Measurements from ENCODE around the gene FYB2. TPM values are rescaled to one million over a fixed set of nuclear protein-coding genes. Genes with fewer than 3 reads are reported as not detected.

Gene FYB2
- total RNA-seq, 1 donor from 2014 or later, result not detected

DNA sequence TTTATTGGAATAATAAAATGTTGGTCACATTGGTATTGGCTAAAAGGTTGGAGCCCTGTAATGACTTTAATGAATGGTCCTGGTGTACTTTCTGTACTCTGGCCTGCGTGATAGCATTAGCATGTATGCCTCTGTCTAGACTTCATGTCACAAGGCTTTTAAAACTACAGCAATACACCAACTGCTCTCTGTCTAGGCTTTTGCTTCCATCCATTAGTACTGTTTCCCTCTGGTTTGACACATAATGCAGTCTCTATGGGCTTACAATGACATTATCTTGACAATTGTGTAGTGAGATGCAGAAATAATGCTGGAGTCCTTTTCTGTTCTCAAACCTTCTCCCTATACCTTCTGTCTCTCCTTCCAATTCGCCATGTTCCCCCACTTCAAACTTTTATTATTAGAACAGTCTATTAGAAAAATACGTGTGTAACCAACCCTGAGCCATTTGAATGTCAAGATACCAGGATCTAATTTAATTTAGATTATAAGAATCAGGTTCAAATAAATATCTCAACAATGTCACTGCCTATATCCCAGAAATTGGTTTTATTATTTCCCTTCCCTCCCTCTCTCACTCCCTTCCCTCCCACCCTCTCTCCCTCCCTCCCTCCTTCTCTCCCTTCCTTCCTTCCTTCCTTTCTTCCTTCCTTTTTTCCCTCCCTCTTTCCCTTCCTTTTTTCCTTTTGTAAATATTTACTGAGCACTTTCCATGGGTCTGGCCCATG, 44.2 kb upstream of the FYB2 start:
- TF ChIP-seq, protein P1, sequence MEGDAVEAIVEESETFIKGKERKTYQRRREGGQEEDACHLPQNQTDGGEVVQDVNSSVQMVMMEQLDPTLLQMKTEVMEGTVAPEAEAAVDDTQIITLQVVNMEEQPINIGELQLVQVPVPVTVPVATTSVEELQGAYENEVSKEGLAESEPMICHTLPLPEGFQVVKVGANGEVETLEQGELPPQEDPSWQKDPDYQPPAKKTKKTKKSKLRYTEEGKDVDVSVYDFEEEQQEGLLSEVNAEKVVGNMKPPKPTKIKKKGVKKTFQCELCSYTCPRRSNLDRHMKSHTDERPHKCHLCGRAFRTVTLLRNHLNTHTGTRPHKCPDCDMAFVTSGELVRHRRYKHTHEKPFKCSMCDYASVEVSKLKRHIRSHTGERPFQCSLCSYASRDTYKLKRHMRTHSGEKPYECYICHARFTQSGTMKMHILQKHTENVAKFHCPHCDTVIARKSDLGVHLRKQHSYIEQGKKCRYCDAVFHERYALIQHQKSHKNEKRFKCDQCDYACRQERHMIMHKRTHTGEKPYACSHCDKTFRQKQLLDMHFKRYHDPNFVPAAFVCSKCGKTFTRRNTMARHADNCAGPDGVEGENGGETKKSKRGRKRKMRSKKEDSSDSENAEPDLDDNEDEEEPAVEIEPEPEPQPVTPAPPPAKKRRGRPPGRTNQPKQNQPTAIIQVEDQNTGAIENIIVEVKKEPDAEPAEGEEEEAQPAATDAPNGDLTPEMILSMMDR (IDR thresholded peaks at IDR 0.05; ENCODE audit: insufficient read depth, low read length, severe bottlenecking), result no peak
- no peak overlapping the region for H3K4me3 ChIP-seq (ENCODE audit: low read depth, low read length)
- no peaks in the 10 kb centered on the region for H3K36me3 ChIP-seq (ENCODE audit: control insufficient read depth, insufficient read depth, low read length)
- H3K27me3 ChIP-seq (ENCODE audit: control insufficient read depth, insufficient read depth, low read length), result no peaks in the 10 kb centered on the region
- no peak for FAIRE-seq
- DNase-seq (ENCODE audit: low read depth), result no peak

DNA sequence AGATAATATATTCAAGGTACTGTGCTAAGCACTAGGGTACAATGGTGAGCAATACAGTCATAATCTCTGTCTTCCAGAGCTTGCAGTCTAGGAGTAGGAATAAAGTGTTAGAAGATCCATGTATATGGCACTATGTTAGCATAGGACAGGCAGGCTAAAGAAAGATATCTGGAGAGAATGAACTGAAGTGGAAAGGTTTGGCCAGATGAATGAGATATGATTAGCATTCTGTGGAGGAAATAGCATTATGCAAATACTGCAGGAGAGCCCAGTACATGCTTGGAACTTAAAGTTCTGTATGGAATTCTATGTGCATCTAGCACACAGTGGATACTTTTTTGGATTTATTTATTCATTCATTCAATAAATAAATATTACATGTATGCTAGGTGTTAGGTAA, 40.1 kb upstream of the FYB2 start:
- no peaks in the 10 kb centered on the region for H3K27me3 ChIP-seq (ENCODE audit: control insufficient read depth, insufficient read depth, low read length)
- DNase-seq (ENCODE audit: low read depth), result no peak
- no peak overlapping the region for H3K4me3 ChIP-seq (ENCODE audit: low read depth, low read length)
- TF ChIP-seq, protein P1 (IDR thresholded peaks at IDR 0.05; ENCODE audit: insufficient read depth, low read length, severe bottlenecking), result no peak
- FAIRE-seq, result no peak
- H3K36me3 ChIP-seq (ENCODE audit: control insufficient read depth, insufficient read depth, low read length), result no peaks in the 10 kb centered on the region

DNA sequence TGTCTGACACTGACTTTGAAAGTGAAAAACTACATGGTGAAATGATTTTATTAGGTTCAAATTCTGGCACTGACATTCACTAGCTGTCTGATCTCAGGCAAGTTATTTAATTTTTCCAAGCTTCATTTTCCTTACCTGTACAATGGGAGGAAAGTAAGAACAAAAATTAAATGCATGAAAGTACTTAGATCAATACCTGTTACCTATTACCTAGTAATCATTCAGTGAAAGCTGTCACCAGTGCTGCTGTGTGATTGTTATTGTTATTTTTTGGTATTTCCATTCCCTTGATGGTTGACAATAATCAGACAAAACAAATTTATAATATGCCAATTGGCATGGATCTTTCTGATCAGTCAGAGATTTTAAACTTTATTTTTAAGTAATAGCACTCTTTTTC, 37.0 kb upstream of the FYB2 start:
- TF ChIP-seq, protein P1 (IDR thresholded peaks at IDR 0.05; ENCODE audit: insufficient read depth, low read length, severe bottlenecking), result no peak
- Histone ChIP-seq H3K4me3 (ENCODE audit: low read depth, low read length) (no peak overlapping the region), H3K36me3 (ENCODE audit: control insufficient read depth, insufficient read depth, low read length) (no peaks in the 10 kb centered on the region), H3K27me3 (ENCODE audit: control insufficient read depth, insufficient read depth, low read length) (no peaks in the 10 kb centered on the region)
- no peak for FAIRE-seq
- no peak for DNase-seq (ENCODE audit: low read depth)

DNA sequence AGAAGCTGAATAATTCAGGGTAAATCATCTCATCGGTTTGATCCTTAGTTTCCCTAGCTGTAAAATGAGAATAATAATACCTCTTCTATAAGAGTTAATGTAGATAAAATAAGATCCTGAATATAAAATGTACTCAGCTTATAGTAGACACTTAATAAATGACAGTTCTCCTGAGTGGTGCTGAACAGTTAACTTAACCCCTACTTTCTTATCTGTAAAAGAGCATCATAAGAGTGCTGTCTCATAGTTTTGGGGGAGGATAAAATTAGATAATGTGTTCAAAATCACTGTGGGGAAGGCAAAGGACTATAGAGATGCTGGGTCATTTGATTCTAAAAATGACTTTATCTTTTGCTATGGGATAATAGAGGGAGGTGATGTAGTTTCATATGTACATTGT, 36.0 kb upstream of the FYB2 start:
- Histone ChIP-seq H3K27me3 (ENCODE audit: control insufficient read depth, insufficient read depth, low read length) (no peaks in the 10 kb centered on the region), H3K4me3 (ENCODE audit: low read depth, low read length) (no peak overlapping the region), H3K36me3 (ENCODE audit: control insufficient read depth, insufficient read depth, low read length) (no peaks in the 10 kb centered on the region)
- FAIRE-seq (no peak), DNase-seq (ENCODE audit: low read depth) (no peak)
- TF ChIP-seq, protein P1 (IDR thresholded peaks at IDR 0.05; ENCODE audit: insufficient read depth, low read length, severe bottlenecking), result no peak

DNA sequence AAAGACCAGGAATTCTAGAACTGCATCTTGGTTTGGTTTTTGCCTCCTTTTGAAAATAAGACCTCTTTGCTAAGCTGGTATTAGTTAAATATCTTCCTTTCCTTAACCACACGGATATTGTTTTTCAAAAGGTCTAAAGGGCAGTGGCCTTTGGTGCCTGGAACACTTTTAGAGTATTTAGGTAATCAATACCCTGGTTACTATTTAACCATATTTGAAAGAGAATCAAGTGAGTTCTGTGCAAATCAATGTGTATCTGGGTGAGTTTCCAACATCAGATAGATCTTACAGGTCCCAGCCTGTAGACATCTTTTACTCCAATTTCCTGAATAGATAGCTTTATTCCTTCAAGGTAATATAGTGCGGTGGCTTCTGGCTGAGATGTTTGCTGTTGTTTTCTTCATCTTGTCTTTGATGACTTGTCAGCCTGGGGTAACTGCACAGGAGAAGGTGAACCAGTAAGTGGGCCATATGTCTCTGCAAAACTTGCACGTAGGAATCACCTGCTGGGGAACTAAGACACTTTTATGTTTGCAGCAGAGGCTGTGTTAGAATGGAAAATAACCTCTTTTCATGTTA, 35.4 kb upstream of the FYB2 start, which contains the start of gene C8A:
Gene C8A, plus strand, starts transcription at position 277 of the 579 bp plus-strand sequence. Its CDS starts 105 bp downstream, at position 382.
- H3K4me3 ChIP-seq (ENCODE audit: low read depth, low read length), result no peak within 1 kb of the TSS
- TF ChIP-seq, protein P1 (IDR thresholded peaks at IDR 0.05; ENCODE audit: insufficient read depth, low read length, severe bottlenecking), result no peak
- DNase-seq (ENCODE audit: low read depth), result no peak
- FAIRE-seq, result no peak
- H3K27me3 ChIP-seq (ENCODE audit: control insufficient read depth, insufficient read depth, low read length), result no peaks in the 10 kb centered on the region
- no peaks in the 10 kb centered on the region for H3K36me3 ChIP-seq (ENCODE audit: control insufficient read depth, insufficient read depth, low read length)

Data from bronchial epithelial cell (primary cell).